ENCODE results near the gene MFAP3L. TPM values are rescaled to one million over a fixed set of nuclear protein-coding genes. Genes with fewer than 3 reads are reported as not detected.
A peak's percentile ranks its signal among the peaks of the same experiment; 100 is the strongest.

MFAP3L gene
- total and polyA plus RNA-seq, 8 donors = 0.29 to 2.4 (median 0.53) TPM; not detected in 1

DNA sequence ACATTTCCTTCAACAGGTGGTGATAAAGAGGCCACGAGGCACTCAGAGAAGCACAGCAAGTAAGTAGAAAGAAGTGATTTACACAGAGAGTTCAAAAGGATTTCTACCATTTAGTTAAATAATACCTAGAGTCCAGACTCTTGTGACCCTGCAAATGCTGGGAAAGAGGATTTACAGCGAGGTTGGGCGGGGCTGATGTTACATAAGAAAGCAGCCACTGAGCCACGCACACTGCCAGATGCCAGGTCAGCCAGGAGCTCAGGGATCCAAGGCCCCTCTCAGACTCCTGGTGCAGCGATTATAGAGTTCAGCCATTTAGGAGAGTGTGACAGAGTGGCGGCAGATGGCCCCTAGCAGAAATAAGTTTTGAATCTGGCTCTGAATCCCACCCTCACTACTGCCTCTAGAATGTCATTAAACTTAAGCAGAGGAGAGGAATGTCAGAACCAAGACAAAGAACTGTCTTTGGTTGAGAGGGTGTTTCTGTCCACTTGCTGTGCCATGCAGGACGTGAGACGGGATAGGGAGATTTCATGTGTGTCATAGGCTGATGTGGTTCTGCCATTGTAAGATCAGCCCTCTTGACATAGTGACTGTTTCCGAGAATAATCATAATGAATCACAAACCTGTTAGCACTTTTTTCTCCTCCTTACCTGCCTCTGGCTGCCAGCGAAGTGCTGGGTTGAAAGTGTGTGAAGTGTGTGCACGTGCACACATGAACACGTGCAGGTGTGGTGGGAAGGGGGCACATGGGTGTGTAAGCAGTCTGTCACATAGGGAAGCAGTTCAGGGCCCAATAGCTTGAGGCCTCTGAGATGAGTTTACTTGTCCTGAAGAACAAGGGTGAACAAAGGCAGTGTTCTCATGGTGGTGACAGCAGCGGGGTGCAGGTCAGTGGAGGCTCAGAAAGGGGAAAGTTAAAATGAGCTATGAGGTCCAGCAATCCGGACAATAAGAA lies 50.1 kb downstream of the MFAP3L start:
- no peak overlapping the region for H3K4me3 ChIP-seq
- intact Hi-C loops (cut with DNase I; ENCODE audit: low total_unique reads) = no loop called here
- H3K9me3 ChIP-seq = no peaks in the 10 kb centered on the region
- 61 to 74% (median 64%) methylated on average over 13 to 14 of the region's 14 CpGs for WGBS, 5 donors
- H3K27ac ChIP-seq = no peak overlapping the region
- H3K36me3 ChIP-seq = no peaks in the 10 kb centered on the region
- no peaks in the 10 kb centered on the region for H3K4me1 ChIP-seq
- DNase-seq = peak in 1 of 2 donors; percentile 16
- peaks cover 0 to 4% (median 0%) of the 10 kb centered on the region in 3 donors for H3K27me3 ChIP-seq
- TF ChIP-seq EP300 (IDR thresholded peaks at IDR 0.05) = no peak
- no peak for TF ChIP-seq POLR2AphosphoS5 (IDR thresholded peaks at IDR 0.05)
- no peak for TF ChIP-seq POLR2A (IDR thresholded peaks at IDR 0.05)
- TF ChIP-seq, protein P1, sequence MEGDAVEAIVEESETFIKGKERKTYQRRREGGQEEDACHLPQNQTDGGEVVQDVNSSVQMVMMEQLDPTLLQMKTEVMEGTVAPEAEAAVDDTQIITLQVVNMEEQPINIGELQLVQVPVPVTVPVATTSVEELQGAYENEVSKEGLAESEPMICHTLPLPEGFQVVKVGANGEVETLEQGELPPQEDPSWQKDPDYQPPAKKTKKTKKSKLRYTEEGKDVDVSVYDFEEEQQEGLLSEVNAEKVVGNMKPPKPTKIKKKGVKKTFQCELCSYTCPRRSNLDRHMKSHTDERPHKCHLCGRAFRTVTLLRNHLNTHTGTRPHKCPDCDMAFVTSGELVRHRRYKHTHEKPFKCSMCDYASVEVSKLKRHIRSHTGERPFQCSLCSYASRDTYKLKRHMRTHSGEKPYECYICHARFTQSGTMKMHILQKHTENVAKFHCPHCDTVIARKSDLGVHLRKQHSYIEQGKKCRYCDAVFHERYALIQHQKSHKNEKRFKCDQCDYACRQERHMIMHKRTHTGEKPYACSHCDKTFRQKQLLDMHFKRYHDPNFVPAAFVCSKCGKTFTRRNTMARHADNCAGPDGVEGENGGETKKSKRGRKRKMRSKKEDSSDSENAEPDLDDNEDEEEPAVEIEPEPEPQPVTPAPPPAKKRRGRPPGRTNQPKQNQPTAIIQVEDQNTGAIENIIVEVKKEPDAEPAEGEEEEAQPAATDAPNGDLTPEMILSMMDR (IDR thresholded peaks at IDR 0.05) = no peak

DNA sequence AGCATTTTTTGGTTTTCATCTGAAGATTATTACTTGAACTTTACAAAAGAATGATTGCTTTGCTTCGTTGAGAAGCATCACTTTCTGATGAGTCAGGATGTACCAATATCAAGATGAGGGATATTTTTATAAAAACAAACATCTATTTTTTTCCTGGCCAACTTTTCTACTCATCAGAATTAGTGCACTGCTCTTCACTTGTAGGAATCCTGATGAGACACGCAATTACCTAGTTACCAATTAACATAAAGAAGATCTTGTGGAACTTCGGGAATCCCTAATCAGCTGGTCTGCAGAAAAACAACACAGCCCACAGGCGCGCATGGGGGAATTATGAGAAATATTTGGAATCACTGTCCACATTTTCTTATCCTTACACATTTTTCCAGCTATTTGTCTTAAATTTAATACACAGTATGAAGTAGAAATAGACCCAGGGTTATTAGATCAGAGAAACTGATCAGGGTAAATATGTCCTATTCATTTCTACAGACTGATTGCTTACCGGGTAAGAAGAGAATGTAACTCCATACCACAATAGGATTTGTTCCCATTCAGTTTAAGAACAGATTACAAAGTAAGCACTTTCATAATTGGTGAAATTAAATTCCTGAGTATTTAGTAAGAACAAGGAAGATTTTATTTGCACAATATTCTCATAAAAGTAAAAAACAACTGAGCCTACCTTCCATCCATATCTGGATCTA lies 50.9 kb downstream of the MFAP3L start:
- no peak overlapping the region for H3K4me3 ChIP-seq
- TF ChIP-seq POLR2A (IDR thresholded peaks at IDR 0.05) (no peak), POLR2AphosphoS5 (IDR thresholded peaks at IDR 0.05) (no peak), EP300 (IDR thresholded peaks at IDR 0.05) (no peak)
- TF ChIP-seq, protein P1 (IDR thresholded peaks at IDR 0.05) = no peak
- H3K4me1 ChIP-seq = no peaks in the 10 kb centered on the region
- intact Hi-C loops (cut with DNase I; ENCODE audit: low total_unique reads) = no loop called here
- no peaks in the 10 kb centered on the region for H3K36me3 ChIP-seq
- peaks cover 0 to under 1% (median 0%) of the 10 kb centered on the region in 3 donors for H3K27me3 ChIP-seq
- no peaks in the 10 kb centered on the region for H3K9me3 ChIP-seq
- H3K27ac ChIP-seq = no peak overlapping the region
- DNase-seq = no peak
- WGBS, 5 donors = 66 to 78% (median 67%) methylated on average over 6 of the region's 6 CpGs

DNA sequence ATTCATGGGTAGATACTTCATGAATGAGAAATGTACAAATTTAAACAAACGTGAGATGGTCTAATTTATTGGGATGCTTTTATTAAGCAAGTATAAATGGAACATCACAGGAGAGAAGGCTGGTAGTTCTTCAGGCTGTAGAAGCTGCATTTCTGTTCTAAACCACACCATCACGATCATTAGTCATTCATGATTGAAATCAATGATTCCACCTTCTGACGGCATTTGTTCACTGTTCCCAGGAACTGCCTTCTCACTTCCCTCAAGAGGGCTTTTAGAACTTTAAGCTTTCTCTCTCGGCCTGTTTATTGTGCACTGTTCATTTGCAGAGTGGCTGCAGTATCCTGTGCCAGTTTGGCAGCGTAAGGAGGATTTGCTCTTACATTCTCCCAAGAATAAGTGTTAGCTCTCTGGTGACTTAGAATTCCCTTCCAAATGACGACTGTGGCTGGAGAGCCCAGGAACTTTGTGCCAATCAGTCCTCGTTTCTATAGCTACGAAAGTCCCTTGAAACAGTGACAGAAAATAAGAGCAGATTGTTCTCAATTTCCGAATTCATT lies 54.7 kb downstream of the MFAP3L start:
- H3K27ac ChIP-seq = no peak overlapping the region
- H3K36me3 ChIP-seq = no peaks in the 10 kb centered on the region
- no peaks in the 10 kb centered on the region for H3K4me1 ChIP-seq
- no peak overlapping the region for H3K4me3 ChIP-seq
- no peaks in the 10 kb centered on the region for H3K27me3 ChIP-seq
- H3K9me3 ChIP-seq = no peaks in the 10 kb centered on the region
- DNase-seq = no peak
- 68 to 78% (median 74%) methylated on average over 9 of the region's 9 CpGs for WGBS, 5 donors
- TF ChIP-seq POLR2A (IDR thresholded peaks at IDR 0.05) (no peak), EP300 (IDR thresholded peaks at IDR 0.05) (no peak), POLR2AphosphoS5 (IDR thresholded peaks at IDR 0.05) (no peak)
- TF ChIP-seq, protein P1 (IDR thresholded peaks at IDR 0.05) = no peak
- intact Hi-C loops (cut with DNase I; ENCODE audit: low total_unique reads) = no loop called here

DNA sequence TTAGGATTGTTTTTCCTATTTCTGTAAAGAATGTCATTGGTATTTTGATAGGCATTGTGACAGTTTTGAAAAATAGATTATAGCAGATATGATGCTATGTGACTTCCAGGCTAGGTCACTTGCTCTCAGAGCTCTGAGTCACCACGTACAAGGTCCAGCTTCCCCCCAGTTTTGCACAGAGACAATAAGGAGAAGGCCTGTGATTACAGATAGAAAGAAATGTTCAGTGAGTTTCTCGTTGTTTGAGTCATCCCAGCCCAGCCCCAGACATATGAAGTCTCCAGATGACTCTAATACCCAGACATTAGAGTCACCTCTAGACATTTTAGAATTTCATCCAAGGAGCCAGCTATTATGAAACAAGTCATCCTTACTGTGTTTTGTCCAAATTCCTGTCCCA lies 57.2 kb downstream of the MFAP3L start:
- Histone ChIP-seq H3K9me3 (no peaks in the 10 kb centered on the region), H3K4me3 (no peak overlapping the region), H3K4me1 (no peaks in the 10 kb centered on the region), H3K36me3 (no peaks in the 10 kb centered on the region), H3K27ac (no peak overlapping the region), H3K27me3 (no peaks in the 10 kb centered on the region)
- 49 to 66% (median 59%) methylated on average over 2 of the region's 2 CpGs for WGBS, 5 donors
- no peak for DNase-seq
- TF ChIP-seq EP300 (IDR thresholded peaks at IDR 0.05) = no peak
- TF ChIP-seq, protein P1 (IDR thresholded peaks at IDR 0.05) = no peak
- no peak for TF ChIP-seq POLR2A (IDR thresholded peaks at IDR 0.05)
- TF ChIP-seq POLR2AphosphoS5 (IDR thresholded peaks at IDR 0.05) = no peak
- intact Hi-C loops (cut with DNase I; ENCODE audit: low total_unique reads) = no loop called here

All from stomach (tissue), 9 donors.